AG09309 (cell line): Measurements from ENCODE around the gene PAQR9.

Experiments used
- DNase-seq: peaks from one replicate; pipeline ENCODE4 v3.0.0-alpha.2; 2010; ENCODE audit warnings: low read depth
- H3K4me3 ChIP-seq: 2 replicates; pipeline ENCODE4 v1.5.1; 2011; ENCODE audit warnings: mild to moderate bottlenecking, low read depth, low read length, moderate library complexity; ENCODE audit not compliant: control insufficient read depth
- CTCF ChIP-seq: IDR thresholded peaks from 2 replicates; pipeline ENCODE4 v1.5.1; 2011; ENCODE audit warnings: mild to moderate bottlenecking, low read depth, low read length, inconsistent platforms; ENCODE audit not compliant: insufficient read depth, control insufficient read depth; ENCODE audit errors: missing control alignments

The PAQR9 gene

GRCh38 chr3:142914286-142914811, 49.1 kb downstream of the PAQR9 start:
- no peak for TF ChIP-seq CTCF
- DNase-seq, result no peak
- no peak overlapping the region for H3K4me3 ChIP-seq

- no peak for TF ChIP-seq CTCF
- no peak for DNase-seq
These were observed 50.0 kb downstream of the PAQR9 start for GRCh38 chr3:142913432-142913831.

GRCh38 chr3:142912402-142913172, 50.9 kb downstream of the PAQR9 start:
- no peak for TF ChIP-seq CTCF
- H3K4me3 ChIP-seq, result no peak overlapping the region
- no peak for DNase-seq

More at GRCh38 chr3:142913432-142913831, 50.0 kb downstream of the PAQR9 start:
- H3K4me3 ChIP-seq, result no peak overlapping the region
